Thoracic aorta (tissue), 2 donors: ENCODE data around the gene E2F7. TPM values are rescaled to one million over a fixed set of nuclear protein-coding genes. Genes with fewer than 3 reads are reported as not detected.

Experiments used
- ATAC-seq: fragments of 150-250 bp; one replicate; pipeline ENCODE4 v1.8.0; 2017; ENCODE audit warnings: low read depth; ENCODE audit not compliant: insufficient number of reproducible peaks, low FRiP score
- DNase-seq: peaks from one replicate; pipeline ENCODE4 v3.0.0-alpha.2; 2020; ENCODE audit warnings: low spot score
- H3K27ac ChIP-seq, 2 donors: fragments of 200-600 bp; sonication (generic); 1 replicate in 1 of 2; 2 replicates in 1 of 2; pipeline ENCODE4 v1.5.1; 2016; ENCODE audit warnings: mild to moderate bottlenecking in 2 of 2, moderate library complexity in 2 of 2
- H3K27me3 ChIP-seq: fragments of 200-600 bp; sonication (generic); replicated peaks from 2 replicates; pipeline ENCODE4 v1.6.0; 2016; ENCODE audit warnings: mild to moderate bottlenecking; ENCODE audit not compliant: insufficient read depth
- H3K36me3 ChIP-seq: fragments of 200-600 bp; sonication (generic); one replicate; pipeline ENCODE4 v1.5.1; 2016
- H3K4me1 ChIP-seq, 2 donors: fragments of 200-600 bp; sonication (generic); 1 replicate in 1 of 2; 2 replicates in 1 of 2; pipeline versions ENCODE4 v1.5.1 to v1.6.0; 2016; ENCODE audit warnings: low read depth in 2 of 2, mild to moderate bottlenecking in 1 of 2; ENCODE audit not compliant: control insufficient read depth in 1 of 2
- H3K4me3 ChIP-seq: fragments of 200-600 bp; sonication (generic); 2 replicates; pipeline ENCODE4 v1.5.1; 2016; ENCODE audit warnings: mild to moderate bottlenecking
- H3K9me3 ChIP-seq: fragments of 200-600 bp; sonication (generic); 2 replicates; pipeline ENCODE4 v1.5.1; 2016
- total RNA-seq, 2 donors: library from RNA; depleted of rRNA; stranded (reverse); fragments of >200 nt; gene quantifications; one replicate each; pipeline versions ENCODE4 v1.1.0 to v1.2.3, GENCODE V29; 2016
- TF ChIP-seq, protein P1 (sequence below): fragments of 200-600 bp; sonication (generic); IDR thresholded peaks from one replicate; pipeline ENCODE4 v1.5.1; 2019; ENCODE audit warnings: antibody characterized with exemption

Gene E2F7
- total RNA-seq, 2 donors from 2014 or later, result not detected

DNA sequence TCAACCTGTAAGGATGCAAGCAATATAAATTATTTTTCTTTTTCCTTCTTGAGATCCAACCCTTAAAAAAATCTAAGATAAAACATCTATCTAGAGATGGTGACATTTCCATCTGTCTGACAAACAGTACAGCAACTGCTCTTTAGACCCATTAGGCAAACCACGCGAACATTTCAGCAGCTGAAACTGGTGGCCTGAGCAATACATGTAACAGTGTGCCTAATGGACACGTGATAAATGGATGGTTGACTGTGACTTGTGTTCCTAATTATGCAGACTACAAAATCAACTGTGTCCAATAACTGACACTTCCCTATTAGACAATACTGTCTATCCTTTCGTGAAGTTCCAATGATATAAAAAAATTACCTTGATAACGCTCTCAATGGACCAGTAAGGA is 18.9 kb downstream of the E2F7 start:
- no peaks in the 10 kb centered on the region for H3K9me3 ChIP-seq
- TF ChIP-seq, protein P1, sequence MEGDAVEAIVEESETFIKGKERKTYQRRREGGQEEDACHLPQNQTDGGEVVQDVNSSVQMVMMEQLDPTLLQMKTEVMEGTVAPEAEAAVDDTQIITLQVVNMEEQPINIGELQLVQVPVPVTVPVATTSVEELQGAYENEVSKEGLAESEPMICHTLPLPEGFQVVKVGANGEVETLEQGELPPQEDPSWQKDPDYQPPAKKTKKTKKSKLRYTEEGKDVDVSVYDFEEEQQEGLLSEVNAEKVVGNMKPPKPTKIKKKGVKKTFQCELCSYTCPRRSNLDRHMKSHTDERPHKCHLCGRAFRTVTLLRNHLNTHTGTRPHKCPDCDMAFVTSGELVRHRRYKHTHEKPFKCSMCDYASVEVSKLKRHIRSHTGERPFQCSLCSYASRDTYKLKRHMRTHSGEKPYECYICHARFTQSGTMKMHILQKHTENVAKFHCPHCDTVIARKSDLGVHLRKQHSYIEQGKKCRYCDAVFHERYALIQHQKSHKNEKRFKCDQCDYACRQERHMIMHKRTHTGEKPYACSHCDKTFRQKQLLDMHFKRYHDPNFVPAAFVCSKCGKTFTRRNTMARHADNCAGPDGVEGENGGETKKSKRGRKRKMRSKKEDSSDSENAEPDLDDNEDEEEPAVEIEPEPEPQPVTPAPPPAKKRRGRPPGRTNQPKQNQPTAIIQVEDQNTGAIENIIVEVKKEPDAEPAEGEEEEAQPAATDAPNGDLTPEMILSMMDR, result no peak
- H3K4me3 ChIP-seq, result no peak overlapping the region
- H3K4me1 ChIP-seq, result no peaks in the 10 kb centered on the region
- no peak overlapping the region for H3K27ac ChIP-seq
- no peaks in the 10 kb centered on the region for H3K36me3 ChIP-seq
- H3K27me3 ChIP-seq, result no peaks in the 10 kb centered on the region
- DNase-seq (no peak), ATAC-seq (no peak)

DNA sequence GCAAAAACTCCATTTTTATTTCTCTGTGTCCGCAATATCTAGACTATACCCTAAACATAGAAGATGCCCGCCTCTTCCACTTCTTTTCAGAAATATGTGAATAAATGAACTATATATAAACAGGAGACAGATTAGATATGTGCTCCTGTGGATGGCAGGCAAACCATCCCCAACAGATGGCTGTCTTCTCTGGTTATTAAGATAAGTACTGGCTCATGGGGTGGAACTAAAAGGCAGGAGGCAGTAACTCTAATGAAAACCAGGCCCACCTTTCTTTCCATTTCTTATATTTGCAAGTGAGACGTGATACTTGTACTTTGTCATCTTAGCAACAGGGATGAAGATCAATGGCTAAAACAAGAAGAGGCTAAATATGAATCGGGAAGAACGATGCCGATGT is 20.2 kb downstream of the E2F7 start:
- TF ChIP-seq, protein P1, result no peak
- Histone ChIP-seq H3K4me1 (no peaks in the 10 kb centered on the region), H3K4me3 (no peak overlapping the region), H3K9me3 (no peaks in the 10 kb centered on the region), H3K27ac (no peak overlapping the region), H3K27me3 (no peaks in the 10 kb centered on the region), H3K36me3 (no peaks in the 10 kb centered on the region)
- DNase-seq (no peak), ATAC-seq (no peak)

DNA sequence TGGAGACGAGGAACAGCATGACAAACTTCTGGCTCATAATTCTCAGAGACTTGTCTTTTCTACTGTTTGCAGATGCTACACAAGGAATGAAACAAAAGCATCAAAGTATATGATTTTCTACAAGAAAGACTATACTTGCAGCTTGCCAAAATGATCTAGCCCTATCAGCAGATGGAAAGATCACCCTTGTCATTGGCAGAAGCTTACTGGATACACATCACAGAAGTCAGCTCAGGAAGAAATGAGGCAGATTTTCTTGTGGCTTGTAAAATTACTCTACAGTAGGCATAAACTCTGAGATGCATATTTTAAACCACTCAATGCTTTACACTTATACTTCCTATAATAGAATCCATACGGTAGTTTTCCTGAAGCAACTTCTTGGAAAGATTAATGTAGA is 20.6 kb downstream of the E2F7 start:
- Histone ChIP-seq H3K36me3 (no peaks in the 10 kb centered on the region), H3K4me3 (no peak overlapping the region), H3K4me1 (no peaks in the 10 kb centered on the region), H3K27me3 (no peaks in the 10 kb centered on the region), H3K27ac (no peak overlapping the region), H3K9me3 (no peaks in the 10 kb centered on the region)
- TF ChIP-seq, protein P1, result no peak
- no peak for ATAC-seq
- no peak for DNase-seq

DNA sequence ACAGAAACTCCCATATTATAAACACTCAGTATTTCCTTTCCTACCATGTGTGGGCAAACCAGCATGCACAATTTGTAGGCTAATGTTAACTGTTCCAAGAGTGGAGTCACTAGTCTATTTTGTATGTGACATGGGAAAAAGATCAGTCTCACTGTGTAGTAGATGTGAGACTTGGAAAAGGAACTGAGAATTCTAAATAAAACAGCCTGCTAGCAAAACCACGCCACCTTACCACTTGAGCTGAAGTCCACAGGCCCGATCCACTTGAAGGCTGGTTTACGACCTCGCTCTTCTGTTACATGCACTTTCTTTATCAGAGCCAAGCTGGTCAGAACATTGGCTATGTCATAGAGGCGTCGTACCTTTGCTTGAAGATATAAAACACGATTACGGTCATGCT is 22.5 kb downstream of the E2F7 start:
- ATAC-seq, result no peak
- Histone ChIP-seq H3K27ac (no peak overlapping the region), H3K4me1 (no peaks in the 10 kb centered on the region), H3K27me3 (no peaks in the 10 kb centered on the region), H3K36me3 (no peaks in the 10 kb centered on the region), H3K9me3 (no peaks in the 10 kb centered on the region), H3K4me3 (no peak overlapping the region)
- TF ChIP-seq, protein P1, result no peak
- DNase-seq, result no peak

DNA sequence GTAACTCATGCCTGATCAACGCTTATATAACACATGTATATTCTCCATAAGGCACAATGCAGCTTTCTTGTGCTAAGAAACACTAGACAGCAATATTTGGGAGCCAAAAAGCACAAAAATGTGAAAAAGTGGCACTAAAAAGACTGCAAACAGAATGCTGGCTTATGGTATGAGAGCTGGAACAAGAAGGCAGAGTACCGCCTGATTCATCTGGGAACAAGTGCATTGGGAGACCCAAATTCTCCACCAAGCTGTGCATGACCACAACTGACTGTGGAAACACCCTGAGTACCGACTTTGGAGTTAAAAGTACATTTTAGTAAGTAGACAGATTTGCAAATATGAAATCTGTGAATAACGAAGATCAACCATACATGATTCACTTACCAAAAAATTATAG is 25.1 kb downstream of the E2F7 start:
- no peaks in the 10 kb centered on the region for H3K27me3 ChIP-seq
- no peak overlapping the region for H3K27ac ChIP-seq
- TF ChIP-seq, protein P1, result no peak
- no peak overlapping the region for H3K4me3 ChIP-seq
- H3K36me3 ChIP-seq, result no peaks in the 10 kb centered on the region
- H3K4me1 ChIP-seq, result no peaks in the 10 kb centered on the region
- DNase-seq (no peak), ATAC-seq (no peak)
- H3K9me3 ChIP-seq, result no peaks in the 10 kb centered on the region
